AG20443 (cell line): Measurements from ENCODE around the gene CFAP58.

Source experiments
- DNase-seq: peaks from one replicate; pipeline ENCODE4 v3.0.0; 2012; ENCODE audit warnings: low spot score, mixed read lengths

Gene CFAP58

GRCh38 chr10:104322416-104322782, 31.2 kb upstream of the CFAP58 start:
- no peak for DNase-seq

DNA sequence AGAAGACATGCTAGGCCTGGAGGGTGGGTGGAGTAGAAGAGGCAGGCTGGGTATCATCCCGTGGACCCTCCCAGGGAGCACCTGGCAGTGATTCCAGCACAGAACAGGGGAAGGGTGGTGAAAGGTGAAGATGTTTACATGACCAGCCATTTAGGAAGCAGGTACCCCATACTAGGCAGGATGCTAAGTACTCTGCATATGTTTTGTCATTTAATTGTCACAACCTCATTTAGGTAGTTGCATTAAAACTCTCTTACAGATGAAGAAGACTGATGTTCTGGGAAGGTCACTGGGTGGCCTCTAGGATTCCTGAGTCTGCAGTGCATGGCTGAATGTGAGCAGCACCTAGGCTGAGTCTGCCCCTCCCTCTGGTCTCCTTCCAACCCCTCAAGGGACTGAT, 30.5 kb upstream of the CFAP58 start:
- no peak for DNase-seq

- DNase-seq = no peak
Measured at GRCh38 chr10:104323760-104324201, 29.9 kb upstream of the CFAP58 start.

- no peak for DNase-seq
Measured at GRCh38 chr10:104324221-104324686, 29.4 kb upstream of the CFAP58 start.

DNA sequence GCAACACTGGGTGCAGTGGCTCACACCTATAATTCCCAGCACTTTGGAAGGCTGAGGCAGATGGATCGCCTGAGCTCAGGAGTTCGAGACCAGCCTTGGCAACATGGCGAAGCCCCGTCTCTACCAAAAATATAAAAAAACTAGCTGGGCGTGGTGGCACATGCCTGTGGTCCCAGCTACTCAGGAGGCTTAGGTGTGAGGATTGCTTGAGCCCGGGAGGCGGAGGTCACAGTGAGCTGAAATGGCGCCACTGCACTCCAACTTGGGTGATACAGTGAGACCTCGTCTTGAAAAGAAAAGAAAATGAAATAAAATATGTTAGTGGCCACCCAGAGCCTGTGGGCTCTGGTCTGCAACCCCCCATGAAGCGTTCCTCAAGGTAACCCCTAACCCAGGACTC, 28.7 kb upstream of the CFAP58 start:
- no peak for DNase-seq

- no peak for DNase-seq
Measured at GRCh38 chr10:104325436-104326435, 27.9 kb upstream of the CFAP58 start.

GRCh38 chr10:104326991-104327610, 26.5 kb upstream of the CFAP58 start:
- no peak for DNase-seq

DNA sequence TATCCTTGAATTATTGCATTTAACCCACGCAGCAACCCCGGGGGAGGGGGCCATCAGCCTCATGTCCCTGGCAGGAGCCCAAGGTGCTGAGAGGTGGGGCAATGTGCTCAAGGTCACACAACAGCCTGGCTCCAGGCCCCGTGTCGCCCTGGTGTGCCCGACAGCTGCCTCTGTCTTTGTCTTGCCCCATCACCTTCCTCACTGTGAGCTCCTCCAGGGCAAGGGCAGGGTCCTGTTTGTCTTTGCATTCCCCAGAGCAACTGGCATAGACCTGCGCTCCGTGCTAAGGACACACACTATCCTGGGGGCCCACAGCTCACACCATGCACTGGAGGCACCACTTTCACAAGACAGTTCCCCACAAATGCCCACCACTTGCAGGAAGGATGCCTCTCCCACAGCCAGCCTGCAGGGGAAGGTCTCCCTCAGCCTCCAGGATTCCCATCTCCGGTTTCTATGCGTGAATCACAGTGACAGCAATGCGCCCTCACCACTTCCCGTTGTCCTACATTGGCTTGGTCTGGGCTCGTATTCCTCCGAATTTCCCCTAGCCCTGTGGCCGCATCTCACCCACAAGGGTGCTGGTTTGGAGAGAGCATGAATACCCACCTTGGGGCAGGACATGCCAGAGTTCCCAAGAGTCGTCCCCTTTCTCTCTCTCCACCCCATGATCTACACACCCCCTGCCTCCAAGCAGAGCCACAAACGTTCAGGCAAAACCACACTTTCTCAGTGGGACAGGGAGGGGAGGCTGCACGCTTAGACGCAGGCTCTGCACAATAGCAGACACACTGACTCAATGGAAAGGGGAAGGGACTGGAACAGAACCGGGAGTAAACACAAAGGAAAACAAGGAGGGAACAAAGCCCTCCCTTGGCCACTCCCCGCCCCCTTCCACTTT, 25.6 kb upstream of the CFAP58 start:
- peak; percentile 62 for DNase-seq

DNA sequence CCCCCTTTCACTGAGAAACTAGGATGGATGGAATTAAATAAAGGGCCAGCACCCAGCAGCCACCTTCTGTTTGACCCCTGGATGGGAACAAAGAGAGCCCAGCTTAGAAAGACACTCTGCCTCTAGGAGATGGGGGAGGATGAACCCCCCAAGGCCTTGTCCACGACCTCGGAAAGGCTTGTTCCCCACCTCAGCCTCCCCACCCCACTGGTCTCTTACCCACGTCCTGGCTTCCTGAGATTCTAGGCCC, 25.1 kb upstream of the CFAP58 start:
- no peak for DNase-seq

- DNase-seq = peak; percentile 78
Measured at GRCh38 chr10:104328896-104329710, 24.5 kb upstream of the CFAP58 start.

- peak; percentile 50 for DNase-seq
Measured at GRCh38 chr10:104329735-104330134, 23.9 kb upstream of the CFAP58 start.

GRCh38 chr10:104330168-104331110, 23.2 kb upstream of the CFAP58 start:
- DNase-seq = peak; percentile 77

DNA sequence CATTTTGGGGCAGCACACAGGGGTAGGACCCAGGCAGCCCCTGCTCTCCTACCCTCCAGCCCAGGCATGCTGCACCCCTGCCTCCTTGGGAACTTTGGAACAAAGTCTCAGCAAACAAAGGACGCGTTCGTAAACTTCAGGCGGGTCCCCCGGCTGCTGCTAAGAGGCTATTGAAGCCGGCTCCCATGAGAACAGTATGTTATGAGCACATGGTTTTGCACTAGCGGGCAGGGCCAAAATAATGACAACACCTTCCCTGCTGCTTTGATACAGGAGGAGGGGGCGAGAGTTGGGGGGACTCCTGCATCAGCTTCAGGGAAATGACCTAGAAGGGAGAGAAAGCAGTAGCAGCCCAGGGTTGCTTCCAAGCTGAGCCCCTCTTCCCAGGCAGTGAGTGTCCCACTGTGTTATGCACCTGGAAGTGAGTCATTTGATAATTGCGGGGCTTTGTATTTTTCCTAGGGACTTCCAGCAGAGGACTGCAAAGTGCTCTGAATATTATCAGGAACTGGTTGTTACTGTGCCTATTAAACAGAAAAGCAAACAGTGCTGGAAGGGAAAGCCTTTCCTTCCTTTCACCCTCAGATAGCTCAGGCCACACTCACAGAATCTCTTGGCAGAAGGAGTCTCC, 22.3 kb upstream of the CFAP58 start:
- DNase-seq = no peak

DNA sequence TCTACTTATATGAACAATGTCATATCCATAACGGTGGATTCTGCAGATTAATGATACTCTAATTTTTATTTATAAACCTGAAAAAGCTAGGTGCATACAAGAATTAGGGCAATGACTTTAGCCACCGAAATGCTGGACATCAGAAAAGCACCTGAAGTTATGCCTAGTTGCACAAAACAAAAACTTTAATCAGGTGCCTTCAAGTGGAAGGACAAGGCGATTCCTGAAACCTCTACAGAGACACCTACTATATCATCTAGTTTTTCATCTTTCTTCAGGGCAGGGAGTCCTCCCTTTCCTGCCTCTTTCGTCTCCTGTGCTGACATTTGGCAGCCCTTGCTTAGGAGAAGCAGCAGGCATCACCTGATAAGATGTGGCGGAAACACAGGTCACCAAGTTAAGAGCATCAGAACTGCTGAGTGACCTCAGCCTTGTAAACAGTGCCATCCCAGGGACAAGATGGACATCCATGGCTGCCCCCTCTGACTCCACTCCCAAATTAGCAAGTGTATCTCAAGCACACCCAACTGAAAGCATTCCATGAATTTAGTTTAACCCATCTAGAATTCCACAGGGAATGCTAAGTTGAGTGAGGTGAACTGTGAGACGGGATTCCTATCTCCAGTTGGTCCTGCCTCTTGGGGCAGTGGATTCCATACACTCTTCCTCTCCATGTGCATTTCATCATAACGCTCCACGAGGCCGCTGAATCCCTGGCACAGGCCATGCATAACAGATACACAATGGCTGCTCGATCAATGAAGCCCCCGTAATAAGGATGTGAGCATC, 21.2 kb upstream of the CFAP58 start:
- DNase-seq = no peak

DNA sequence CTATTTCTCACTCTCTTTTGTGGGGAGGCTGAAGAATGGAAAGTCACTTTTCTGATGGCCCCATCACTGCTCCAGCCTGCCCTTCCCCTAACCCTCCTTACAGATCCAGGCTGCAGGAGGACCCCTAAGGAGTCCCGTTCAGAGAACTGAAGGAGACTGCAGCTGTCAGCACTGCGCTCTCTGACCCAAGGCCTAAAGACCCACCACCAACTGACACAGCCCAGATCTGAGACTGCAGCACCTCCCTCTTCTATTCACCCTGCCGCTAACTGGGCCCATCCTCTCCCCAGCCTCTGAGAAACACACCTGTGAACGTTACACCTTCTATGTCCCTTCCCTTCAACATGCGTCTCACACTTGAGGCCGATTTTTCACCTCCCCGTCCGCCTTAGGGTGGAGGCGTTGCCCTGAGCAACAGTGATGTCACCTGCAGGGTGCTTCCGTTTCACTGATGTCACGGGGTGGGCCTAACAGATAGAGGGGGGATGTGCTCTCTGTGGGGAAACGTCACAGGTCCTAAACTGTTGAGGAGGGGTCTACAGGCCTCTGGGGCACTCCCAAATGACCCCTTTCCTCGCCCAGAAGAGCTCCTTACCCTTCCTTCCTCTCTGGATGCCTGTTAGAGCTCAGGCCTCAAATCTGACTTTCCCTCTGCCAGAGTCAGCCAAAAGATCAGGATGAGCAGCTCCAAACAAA, 20.5 kb upstream of the CFAP58 start:
- no peak for DNase-seq

DNA sequence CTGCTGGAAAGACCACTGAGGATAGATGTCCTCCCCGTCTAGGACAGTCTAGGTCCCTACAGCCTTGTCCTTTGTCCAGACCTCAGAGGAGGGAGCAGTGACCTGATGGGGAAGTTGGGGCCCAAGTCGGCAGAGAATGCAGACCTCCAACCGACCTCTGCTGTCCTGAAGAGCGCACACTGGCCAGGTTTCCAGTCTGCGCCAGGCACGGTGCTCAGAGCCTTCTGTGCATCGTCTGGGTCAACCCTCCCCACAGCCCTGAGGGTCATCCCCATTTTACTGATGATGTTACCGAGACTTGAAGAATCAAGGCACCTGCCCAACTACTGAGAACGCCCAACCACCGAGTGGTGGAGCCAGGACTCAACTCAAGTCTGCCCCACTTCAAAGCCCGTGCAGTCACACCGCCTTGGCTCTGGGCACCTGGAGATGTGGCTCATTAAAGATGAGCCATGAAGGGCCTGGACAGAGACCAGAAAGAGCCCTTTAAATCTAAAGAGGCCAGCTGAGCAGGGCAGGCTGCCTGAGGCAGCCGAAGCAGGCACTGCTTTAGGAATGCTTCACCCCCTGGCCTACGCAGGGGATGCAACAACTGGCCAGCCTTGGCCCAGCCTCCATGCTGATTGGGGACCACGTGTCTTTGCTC, 19.8 kb upstream of the CFAP58 start:
- DNase-seq = no peak

- no peak for DNase-seq
Measured at GRCh38 chr10:104334561-104334960, 19.1 kb upstream of the CFAP58 start.
